ENCODE results near the gene PTPRO. TPM values are rescaled to one million over a fixed set of nuclear protein-coding genes. Genes with fewer than 3 reads are reported as not detected.

PTPRO gene
- total RNA-seq, 1 donor: under 0.01 TPM

- H3K4me1 ChIP-seq (ENCODE audit: insufficient read depth, low read length): peaks cover 38% of the 10 kb centered on the region
- H3K4me2 ChIP-seq (ENCODE audit: insufficient read depth, low read length): no peak overlapping the region
- no peak for DNase-seq (ENCODE audit: insufficient read length, low spot score, missing footprints)
- H3K27ac ChIP-seq (ENCODE audit: low read depth, low read length): peak overlapping the region; percentile 84
- no peaks in the 10 kb centered on the region for H3K27me3 ChIP-seq (ENCODE audit: insufficient read depth, low read length)
- H2AFZ ChIP-seq (ENCODE audit: low read length): no peak overlapping the region
- no peak overlapping the region for H3K4me3 ChIP-seq (ENCODE audit: insufficient read depth, low read length)
- peaks cover 55% of the 10 kb centered on the region for H3K36me3 ChIP-seq (ENCODE audit: insufficient read depth, low read length)
- TF ChIP-seq CTCF (IDR thresholded peaks at IDR 0.05; ENCODE audit: extremely low read depth, low read depth, low read length): no peak
- no peaks in the 10 kb centered on the region for H3K9me3 ChIP-seq (ENCODE audit: low read depth, low read length)
- peaks cover 16% of the 10 kb centered on the region for H3K79me2 ChIP-seq (ENCODE audit: insufficient read depth, low read length)
- H4K20me1 ChIP-seq (ENCODE audit: insufficient read depth, low read length): no peaks in the 10 kb centered on the region
These were observed 324.3 kb downstream of the PTPRO start for GRCh38 chr12:15646581-15646980.

Other genes with a start within 250 kb of the PTPRO start
- 0.29 TPM in 1 of 2 replicates, not detected in the other for gene RERG, start 101.1 kb upstream of the PTPRO start, total RNA-seq